B cell (primary cell): ENCODE data around the gene IFI16. TPM values are rescaled to one million over a fixed set of nuclear protein-coding genes. Genes with fewer than 3 reads are reported as not detected.
A peak's percentile ranks its signal among the peaks of the same experiment; 100 is the strongest.

Source experiments
- ATAC-seq: fragments of 200-7000 bp; cut with Tn5 transposase; one replicate; pipeline ENCODE4 v1.10.0; 2021; ENCODE audit warnings: low read depth, mild to moderate bottlenecking, moderate number of reproducible peaks, moderate library complexity
- CTCF ChIA-PET: fragments of 350-600 bp; sonication (Branson Sonifier 250); formaldehyde crosslinking; loops from one replicate; lab custom pipeline; 2021; ENCODE audit warnings: antibody characterized with exemption, inconsistent platforms; lab: Charles Lee
- POLR2A ChIA-PET: fragments of 350-600 bp; sonication (Branson Sonifier 250); formaldehyde crosslinking; loops from one replicate; lab custom pipeline; 2021; ENCODE audit warnings: antibody characterized with exemption; lab: Charles Lee
- DNase-seq: peaks from one replicate; pipeline ENCODE4 v3.0.0; 2013
- H2AFZ ChIP-seq: 2 replicates; pipeline ENCODE4 v1.6.1; 2012; ENCODE audit warnings: mild to moderate bottlenecking, low read depth, low read length; ENCODE audit not compliant: insufficient read depth, poor library complexity, severe bottlenecking
- H3K27ac ChIP-seq, 2 donors: 1 replicate in 1 of 2; 2 replicates in 1 of 2; pipeline ENCODE4 v1.5.1; 2012 to 2013; ENCODE audit warnings: low read length in 2 of 2, mild to moderate bottlenecking in 2 of 2, moderate library complexity in 1 of 2
- H3K27me3 ChIP-seq, 4 experiments: fragments of 200-600 bp in 1 of 4; sonication (generic) in 1 of 4; replicated peaks in 1 of 4; 1 replicate in 2 of 4; 2 replicates in 2 of 4; pipeline versions ENCODE4 v1.6.1 to v1.7.0; 2013 to 2016; ENCODE audit warnings: low read length in 3 of 4, mild to moderate bottlenecking in 2 of 4, mixed read lengths in 1 of 4, moderate library complexity in 1 of 4; ENCODE audit not compliant: insufficient read depth in 4 of 4, control insufficient read depth in 3 of 4; ENCODE audit errors: control extremely low read depth in 1 of 4
- H3K36me3 ChIP-seq, 2 experiments: replicated peaks in 1 of 2; 1 replicate in 1 of 2; 2 replicates in 1 of 2; pipeline versions ENCODE4 v1.6.1 to v1.7.1; 2013; ENCODE audit warnings: low read length in 1 of 2; ENCODE audit not compliant: insufficient read depth in 2 of 2, control insufficient read depth in 1 of 2; ENCODE audit errors: control extremely low read depth in 1 of 2, extremely low read depth in 1 of 2
- H3K4me1 ChIP-seq, 2 donors: fragments of 200-600 bp in 1 of 2; sonication (generic) in 1 of 2; 1 replicate in 1 of 2; 2 replicates in 1 of 2; pipeline versions ENCODE4 v1.5.1 to v1.6.1; 2013 to 2017; ENCODE audit warnings: low read length in 2 of 2; ENCODE audit not compliant: control insufficient read depth in 2 of 2, insufficient read depth in 2 of 2
- H3K4me2 ChIP-seq: replicated peaks from 2 replicates; pipeline ENCODE3; 2012; ENCODE audit warnings: mild to moderate bottlenecking, low read depth, low read length; ENCODE audit not compliant: poor library complexity, severe bottlenecking
- H3K4me3 ChIP-seq, 5 experiments: fragments of 200-600 bp in 1 of 5; sonication (generic) in 1 of 5; 1 replicate in 3 of 5; 2 replicates in 2 of 5; pipeline versions ENCODE4 v1.5.1 to v1.7.0; 2011 to 2016; ENCODE audit warnings: low read length in 4 of 5, mild to moderate bottlenecking in 4 of 5, low read depth in 2 of 5, control low read depth in 1 of 5, moderate library complexity in 1 of 5; ENCODE audit not compliant: insufficient read depth in 1 of 5; ENCODE audit errors: control extremely low read depth in 1 of 5, extremely low read depth in 1 of 5
- H3K79me2 ChIP-seq: fragments of 200-600 bp; sonication (generic); one replicate; pipeline ENCODE4 v1.6.0; 2016; ENCODE audit warnings: low read length; ENCODE audit not compliant: control insufficient read depth, insufficient read depth
- H3K9ac ChIP-seq: fragments of 200-600 bp; sonication (generic); 2 replicates; pipeline ENCODE4 v1.6.1; 2017; ENCODE audit warnings: mild to moderate bottlenecking, low read length, moderate library complexity
- H3K9me3 ChIP-seq, 3 donors: one replicate each; pipeline versions ENCODE4 v1.6.1 to v1.7.1; 2013; ENCODE audit warnings: low read length in 2 of 3; ENCODE audit not compliant: control insufficient read depth in 2 of 3, insufficient read depth in 1 of 3; ENCODE audit errors: control extremely low read depth in 1 of 3
- H4K20me1 ChIP-seq: 2 replicates; pipeline ENCODE4 v1.6.0; 2012; ENCODE audit warnings: mild to moderate bottlenecking, low read length; ENCODE audit not compliant: insufficient read depth, control insufficient read depth, poor library complexity, severe bottlenecking
- H3K27ac Mint-ChIP-seq: one replicate; pipeline ENCODE4 v1.8.0; 2021; ENCODE audit warnings: mixed read lengths
- H3K27me3 Mint-ChIP-seq: one replicate; pipeline ENCODE4 v1.8.0; 2021; ENCODE audit warnings: mixed read lengths
- H3K4me1 Mint-ChIP-seq: one replicate; pipeline ENCODE4 v1.8.0; 2021; ENCODE audit warnings: mixed read lengths
- H3K4me3 Mint-ChIP-seq: one replicate; pipeline ENCODE4 v1.8.0; 2021; ENCODE audit warnings: mixed read lengths
- H3K9me3 Mint-ChIP-seq: one replicate; pipeline ENCODE4 v1.8.0; 2022; ENCODE audit warnings: mixed read lengths; ENCODE audit not compliant: insufficient read depth
- CTCF ChIP-seq: fragments of 200-600 bp; IDR thresholded peaks from one replicate; pipeline ENCODE4 v1.8.0; 2022; ENCODE audit warnings: antibody characterized with exemption, mild to moderate bottlenecking
- EZH2 ChIP-seq: IDR thresholded peaks from 2 replicates; pipeline ENCODE4 v1.6.1; 2012; ENCODE audit warnings: borderline replicate concordance, low read depth, mild to moderate bottlenecking, moderate library complexity, low read length; ENCODE audit not compliant: insufficient read depth, poor library complexity, severe bottlenecking
- WGBS: methylation state at CpG from one replicate; pipeline ENCODE4 v1.1.5; 2013; ENCODE audit warnings: missing lambda C conversion rate; ENCODE audit not compliant: insufficient coverage; 5-methylcytosine and 5-hydroxymethylcytosine counted together
- intact Hi-C: fragments of 100-400 bp; cut with micrococcal nuclease; formaldehyde crosslinking; loops from one replicate; pipeline ENCODE4 v1.10.0; 2022
- polyA plus RNA-seq: library from polyadenylated mRNA; depleted of rRNA; stranded (reverse); fragments of >200 nt; gene quantifications from 2 replicates; pipeline ENCODE4 v1.2.3, GENCODE V29; 2012
- total RNA-seq, 2 donors: library from RNA; stranded (reverse); fragments of 120-200 nt in 1 of 2; gene quantifications; 1 replicate in 1 of 2; 2 replicates in 1 of 2; pipeline versions ENCODE4 v1.2.3 to v1.2.4, GENCODE V29; 2013 to 2022

The IFI16 gene
- total and polyA plus RNA-seq, 2 donors (not counting 1 experiment from before 2014, with no cell fraction given), result 89.0 to 176 TPM

- H3K79me2 ChIP-seq, result peaks cover 44% of the 10 kb centered on the region
- Mint-ChIP-seq H3K4me3 (peak overlapping the region; percentile 86), H3K4me1 (peaks cover 85% of the 10 kb centered on the region), H3K27me3 (no peaks in the 10 kb centered on the region), H3K9me3 (no peaks in the 10 kb centered on the region), H3K27ac (peak overlapping the region; percentile 95)
- DNase-seq (peak; percentile 91), ATAC-seq (peak; percentile 79)
- H4K20me1 ChIP-seq, result no peaks in the 10 kb centered on the region
- intact Hi-C loops, result loop anchor here (1.0 to 10.0 kb wide), 9 partner anchors 8 to 1341 kb away; partner anchors contain the start of genes AIM2 and CD1C
- H3K27ac ChIP-seq, result peak overlapping the region; percentile 89 to 96
- peak overlapping the region; percentile 64 for H3K4me2 ChIP-seq
- H3K4me1 ChIP-seq, result peaks cover 91 to 95% of the 10 kb centered on the region in 2 donors
- peak overlapping the region in 3 of 5 experiments; percentile 4 to 37 (median 12) for H3K4me3 ChIP-seq
- no peaks in the 10 kb centered on the region for H3K27me3 ChIP-seq
- H3K9me3 ChIP-seq, result peaks cover 0 to 3% (median 0%) of the 10 kb centered on the region in 3 donors
- CTCF ChIA-PET, result interaction anchor here (0.6 to 7.3 kb wide), 15 partner anchors 8 to 904 kb away, joined by 3 to 222 read pairs (median 5); partner anchors contain the start of genes AIM2 and IFI16
- peak overlapping the region; percentile 54 for H3K9ac ChIP-seq
- no peak overlapping the region for H2AFZ ChIP-seq
- peaks cover 0 to 28% of the 10 kb centered on the region in 2 experiments for H3K36me3 ChIP-seq
- POLR2A ChIA-PET, result interaction anchor here (0.6 to 2.0 kb wide), 10 partner anchors 9 to 1607 kb away, joined by 3 to 23 read pairs (median 6); partner anchors contain the start of genes AIM2 and IFI16
- TF ChIP-seq CTCF (no peak), EZH2 (no peak)
- 13% methylated on average over 2 of the region's 6 CpGs for WGBS
These were observed 58.3 kb downstream of the IFI16 start for GRCh38 chr1:159067699-159068621.
